ENCODE results near the gene TSPYL4.

DNA sequence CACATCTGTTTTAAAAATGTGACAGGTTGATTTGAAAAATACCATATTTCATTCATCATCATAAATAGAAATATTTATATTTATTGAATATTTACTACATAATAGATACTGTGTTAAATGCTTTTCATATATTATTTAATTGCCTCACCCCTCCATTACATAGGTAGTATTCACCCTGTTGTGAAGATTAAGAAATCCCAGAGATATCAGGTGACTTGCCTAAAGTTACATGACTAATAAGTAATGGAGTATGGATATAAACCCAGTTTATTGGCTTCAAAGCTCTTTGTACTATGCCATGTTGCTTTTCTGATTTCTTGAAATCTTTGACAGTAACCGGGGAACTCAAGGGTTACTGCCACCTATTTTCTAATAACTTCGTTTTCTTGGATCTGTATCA is 36.0 kb upstream of the TSPYL4 start:
- TF ChIP-seq EZH2 (IDR thresholded peaks at IDR 0.05; ENCODE audit: borderline replicate concordance, low read depth, low read length, severe bottlenecking) (no peak), POLR2A (IDR thresholded peaks at IDR 0.05; ENCODE audit: low read depth, low read length) (no peak), MYC (IDR thresholded peaks at IDR 0.05; ENCODE audit: low read depth, low read length) (no peak), POLR2AphosphoS5 (IDR thresholded peaks at IDR 0.05; ENCODE audit: insufficient read depth, low read depth, low read length) (no peak)
- TF ChIP-seq, protein P1, sequence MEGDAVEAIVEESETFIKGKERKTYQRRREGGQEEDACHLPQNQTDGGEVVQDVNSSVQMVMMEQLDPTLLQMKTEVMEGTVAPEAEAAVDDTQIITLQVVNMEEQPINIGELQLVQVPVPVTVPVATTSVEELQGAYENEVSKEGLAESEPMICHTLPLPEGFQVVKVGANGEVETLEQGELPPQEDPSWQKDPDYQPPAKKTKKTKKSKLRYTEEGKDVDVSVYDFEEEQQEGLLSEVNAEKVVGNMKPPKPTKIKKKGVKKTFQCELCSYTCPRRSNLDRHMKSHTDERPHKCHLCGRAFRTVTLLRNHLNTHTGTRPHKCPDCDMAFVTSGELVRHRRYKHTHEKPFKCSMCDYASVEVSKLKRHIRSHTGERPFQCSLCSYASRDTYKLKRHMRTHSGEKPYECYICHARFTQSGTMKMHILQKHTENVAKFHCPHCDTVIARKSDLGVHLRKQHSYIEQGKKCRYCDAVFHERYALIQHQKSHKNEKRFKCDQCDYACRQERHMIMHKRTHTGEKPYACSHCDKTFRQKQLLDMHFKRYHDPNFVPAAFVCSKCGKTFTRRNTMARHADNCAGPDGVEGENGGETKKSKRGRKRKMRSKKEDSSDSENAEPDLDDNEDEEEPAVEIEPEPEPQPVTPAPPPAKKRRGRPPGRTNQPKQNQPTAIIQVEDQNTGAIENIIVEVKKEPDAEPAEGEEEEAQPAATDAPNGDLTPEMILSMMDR (IDR thresholded peaks at IDR 0.05; ENCODE audit: extremely low read depth in 1 of 2, insufficient read depth in 1 of 2, low read depth in 1 of 2, low read length in 2 of 2), result no peak

Data from endothelial cell of umbilical vein (primary cell).